Stimulated activated CD8-positive, alpha-beta memory T cell treated with anti-CD3 and anti-CD28 coated beads, Interleukin-7, amount 100 ng/mL, for 1 hour (primary cell): ENCODE results near the gene BCR.

Experiments used
- DNase-seq, 2 donors: peaks; one replicate each; pipeline ENCODE4 v3.0.0-alpha.2; 2020; ENCODE audit warnings: low read depth in 2 of 2

The BCR gene

GRCh38 chr22:23196165-23196564, 15.9 kb downstream of the BCR start:
- no peak for DNase-seq

DNA sequence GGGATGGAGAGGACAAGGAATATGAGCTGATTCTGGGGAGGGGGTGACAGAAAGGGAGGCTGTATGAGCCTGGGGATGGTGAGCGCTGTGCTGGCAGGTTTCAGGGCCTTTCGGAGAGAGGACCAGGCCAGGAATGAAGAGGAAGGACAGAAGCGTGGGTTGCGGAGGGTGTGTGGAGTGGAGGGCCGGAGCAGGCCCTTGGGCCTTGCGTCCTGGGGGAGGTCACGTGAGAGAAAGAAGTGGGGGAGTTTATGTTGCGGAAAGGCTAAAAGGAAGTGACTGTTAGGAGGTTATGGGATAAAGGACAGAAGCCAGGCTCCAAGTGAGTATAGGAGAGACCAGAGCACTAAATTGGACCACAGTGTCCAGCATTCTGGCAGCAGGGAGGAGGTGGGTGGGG, 17.5 kb downstream of the BCR start:
- no peak for DNase-seq

DNA sequence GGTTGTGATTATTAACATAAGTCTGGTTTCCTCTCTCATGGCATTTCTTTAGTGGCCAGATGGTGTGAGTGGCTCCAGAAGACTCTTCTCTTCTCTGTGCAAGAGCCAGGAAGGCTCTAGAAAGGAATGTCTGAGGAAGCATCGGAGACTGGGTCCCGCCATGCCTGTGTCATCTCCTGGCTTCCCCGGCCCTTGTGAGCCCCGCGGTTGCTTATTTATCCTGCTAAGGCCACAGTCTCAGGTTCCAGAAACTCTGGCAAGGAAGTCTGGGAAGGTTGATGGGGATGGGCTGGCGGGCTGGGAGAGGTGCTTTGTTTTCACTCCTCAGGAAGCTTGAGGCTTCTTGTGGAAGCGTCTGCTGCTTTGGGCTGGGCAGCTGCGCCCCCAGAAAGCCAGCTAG, 18.9 kb downstream of the BCR start:
- DNase-seq, result no peak

GRCh38 chr22:23200898-23201297, 20.6 kb downstream of the BCR start:
- no peak for DNase-seq

GRCh38 chr22:23202812-23203451, 22.6 kb downstream of the BCR start:
- no peak for DNase-seq

- no peak for DNase-seq
Observed at GRCh38 chr22:23203452-23204124, 23.3 kb downstream of the BCR start.

DNA sequence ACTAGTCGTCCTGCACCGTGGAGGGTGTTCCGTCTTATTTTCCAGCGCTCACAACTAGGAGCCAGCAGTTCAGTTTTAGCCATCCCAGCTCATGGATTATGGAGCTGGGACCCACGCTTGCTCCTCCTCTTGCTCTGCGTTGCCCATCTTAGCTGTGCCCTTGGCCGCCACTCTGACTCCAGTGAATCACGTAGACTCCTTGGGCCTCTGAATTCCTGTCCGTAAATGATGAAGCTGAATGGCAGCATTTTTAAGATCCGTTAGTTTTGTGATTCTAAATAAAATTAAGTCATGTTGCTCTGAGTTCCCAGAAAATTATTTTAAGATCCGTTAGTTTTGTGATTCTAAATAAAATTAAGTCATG, 23.8 kb downstream of the BCR start:
- no peak for DNase-seq

DNA sequence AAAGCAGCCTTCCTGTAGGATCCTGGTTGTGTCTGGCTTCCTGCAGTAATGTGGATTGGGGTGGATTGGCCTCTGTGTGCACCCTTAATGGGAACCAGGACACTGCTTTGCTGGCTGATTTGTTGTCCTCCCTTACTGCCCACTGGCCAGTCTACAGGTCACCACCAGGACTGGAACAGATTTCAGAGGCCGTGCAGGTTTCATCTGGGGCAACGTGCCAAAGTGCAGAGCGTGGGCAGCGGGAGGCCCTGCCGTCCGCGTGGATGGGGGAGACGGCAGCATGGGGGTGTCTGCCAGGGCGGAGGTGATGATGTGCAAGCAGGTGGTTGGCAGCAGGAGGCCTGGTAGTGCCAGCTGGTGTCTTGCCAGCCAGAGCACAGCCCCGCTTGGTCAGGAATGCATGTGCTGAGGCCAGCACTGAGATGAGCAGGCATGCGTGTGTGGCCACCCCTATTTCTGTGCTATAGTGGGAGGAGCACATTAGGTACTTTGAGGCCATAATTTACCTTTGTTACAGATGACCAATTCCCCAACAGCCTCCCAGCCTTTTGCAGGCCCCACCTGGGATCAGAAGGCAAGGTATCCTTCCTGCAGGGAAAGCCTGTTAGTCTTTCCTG, 24.3 kb downstream of the BCR start:
- DNase-seq, result no peak

DNA sequence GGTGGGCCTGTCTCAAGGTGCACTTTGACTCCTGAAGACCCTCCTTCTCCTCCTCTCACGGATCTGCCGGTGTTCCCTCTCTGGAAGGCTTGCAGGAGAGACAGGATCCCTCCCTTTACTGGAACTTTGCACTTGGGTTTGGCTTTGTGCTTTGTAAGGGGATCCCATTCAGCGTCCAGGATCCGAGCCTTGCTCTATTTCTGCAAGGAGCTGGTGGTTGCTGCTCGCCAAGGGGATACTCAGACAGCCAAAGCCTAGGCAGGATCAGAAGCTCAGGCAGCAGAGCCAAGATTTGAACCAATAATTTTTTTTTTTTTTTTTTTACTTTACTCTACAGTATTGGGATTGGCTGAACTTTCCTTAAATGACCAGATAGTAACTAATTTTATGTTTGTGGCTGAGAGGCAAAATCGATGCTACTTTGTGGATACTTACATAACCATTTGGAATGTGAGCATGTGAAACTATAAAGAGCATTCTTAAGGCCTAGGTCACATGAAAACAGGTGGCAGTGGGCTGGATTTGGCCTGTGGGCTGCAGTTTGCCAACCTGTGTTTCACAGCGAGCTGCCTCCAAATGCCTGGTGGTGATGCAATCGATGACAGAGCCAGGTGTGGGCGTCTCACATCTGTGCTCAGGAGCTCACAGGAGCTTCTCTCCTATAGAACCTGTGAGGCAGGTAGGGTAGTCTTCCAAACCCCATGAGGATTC, 25.2 kb downstream of the BCR start:
- no peak for DNase-seq

- no peak for DNase-seq
Observed at GRCh38 chr22:23206915-23207314, 26.6 kb downstream of the BCR start.

- DNase-seq, result no peak
Observed at GRCh38 chr22:23207729-23208393, 27.6 kb downstream of the BCR start.

GRCh38 chr22:23210428-23211170, 30.3 kb downstream of the BCR start:
- DNase-seq, result no peak

- no peak for DNase-seq
Observed at GRCh38 chr22:23211622-23212021, 31.3 kb downstream of the BCR start.

DNA sequence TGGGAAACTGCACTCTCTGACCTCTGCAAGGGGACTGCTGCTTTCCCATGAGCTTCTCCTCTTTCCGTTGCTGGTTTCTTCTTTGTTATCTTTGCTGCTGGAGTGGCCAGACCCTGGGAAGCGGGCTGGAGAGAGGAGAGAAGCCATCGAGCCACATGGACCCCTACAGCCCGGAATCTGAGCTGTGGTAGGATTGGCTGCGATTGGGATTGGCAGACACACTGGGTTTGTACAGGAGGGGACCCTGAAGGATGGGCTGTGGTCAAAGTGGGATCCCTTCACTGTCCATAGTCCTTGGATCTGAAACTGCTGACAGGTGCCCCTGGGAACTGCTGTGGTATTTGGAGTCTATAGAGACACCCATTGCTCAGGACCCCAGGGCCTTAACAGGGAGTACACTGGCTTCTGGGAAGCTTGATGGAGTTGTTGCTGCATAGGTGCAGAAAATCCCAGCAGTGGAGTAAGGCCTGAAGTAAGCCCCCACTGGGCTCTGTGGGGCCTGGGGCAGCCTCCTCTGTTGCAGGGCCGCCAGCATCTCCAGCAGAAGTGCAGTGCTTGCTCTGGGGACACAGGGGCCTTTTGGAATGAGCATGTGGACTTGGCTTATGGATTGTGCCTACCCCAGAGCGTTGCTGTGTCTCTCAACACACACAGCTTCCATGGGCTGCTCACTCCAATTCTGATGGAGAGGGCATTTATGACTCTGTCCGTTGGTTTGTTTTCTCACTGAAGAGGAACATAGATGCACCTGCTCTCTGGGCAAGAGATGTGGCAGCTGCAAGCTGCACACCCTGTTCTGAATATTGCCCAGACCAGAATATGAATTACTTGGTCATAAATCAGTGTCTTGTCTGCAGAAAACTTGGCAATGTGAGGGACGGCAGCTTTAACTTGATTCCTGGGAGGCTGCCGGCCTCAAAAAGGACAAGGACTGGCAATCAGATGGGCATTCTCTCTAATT, 32.0 kb downstream of the BCR start:
- no peak for DNase-seq

DNA sequence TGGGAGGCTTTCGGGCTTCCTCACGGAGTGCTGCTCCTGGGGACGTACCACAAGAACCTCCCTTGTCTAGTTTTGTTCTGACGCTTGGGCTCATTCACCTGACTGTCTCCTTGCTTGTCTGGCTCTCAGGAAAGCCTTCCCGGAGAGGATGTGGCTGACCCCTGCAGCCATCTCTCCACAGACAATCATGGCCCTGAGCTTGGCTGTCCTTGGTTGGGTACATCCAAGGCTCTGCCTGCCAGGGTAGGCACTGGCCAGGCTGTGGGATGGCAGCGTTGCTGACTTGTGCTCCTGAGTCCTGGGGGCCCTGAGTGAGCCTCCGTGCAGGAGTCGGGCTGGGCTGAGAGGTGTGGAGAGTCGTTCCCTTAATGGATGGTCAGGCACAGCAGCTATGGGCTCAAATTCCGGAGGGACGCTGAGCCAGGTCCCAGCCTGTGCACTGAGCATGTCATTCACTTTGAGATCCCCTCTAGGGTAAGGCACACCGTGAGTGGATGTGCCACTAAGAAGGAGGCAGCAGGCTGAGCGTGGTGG, 32.8 kb downstream of the BCR start:
- DNase-seq, result no peak

DNA sequence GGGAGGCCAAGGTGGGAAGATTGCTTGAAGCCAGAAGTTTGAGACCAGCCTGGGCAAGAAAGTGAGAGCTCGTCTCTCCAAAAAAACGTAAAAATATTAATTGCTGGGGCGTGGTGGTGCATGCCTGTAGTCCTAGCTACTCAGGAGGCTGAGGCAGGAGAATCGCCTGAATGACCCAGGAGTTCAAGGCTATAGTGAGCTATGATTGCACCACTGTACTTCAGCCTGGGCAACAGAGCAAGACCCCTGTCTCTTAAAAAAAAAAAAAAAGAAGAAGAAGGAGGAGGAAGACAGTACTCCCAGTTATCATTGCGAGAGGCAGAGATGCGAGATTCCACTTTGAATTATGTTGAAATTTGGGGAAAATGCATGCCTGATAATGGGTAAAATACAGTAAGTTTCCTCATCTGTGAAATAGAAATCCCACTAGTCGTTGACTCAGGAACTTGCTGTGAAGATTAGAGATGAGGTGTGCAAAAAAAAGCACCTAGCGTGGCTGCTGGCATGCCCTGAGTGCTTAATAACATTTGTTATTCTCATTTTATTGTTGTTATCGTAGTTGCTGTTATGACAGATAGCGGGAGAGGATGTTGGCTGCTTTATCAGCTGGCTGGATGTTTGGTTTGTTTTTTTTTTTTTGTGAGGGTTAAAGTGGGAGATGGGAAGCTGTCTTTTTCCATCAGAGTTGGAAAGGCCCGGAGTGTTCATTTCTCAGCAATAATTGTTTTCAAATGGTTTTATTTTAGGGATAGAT, 33.4 kb downstream of the BCR start:
- no peak for DNase-seq

- DNase-seq, result no peak
Observed at GRCh38 chr22:23214398-23214797, 34.1 kb downstream of the BCR start.

- no peak for DNase-seq
Observed at GRCh38 chr22:23215294-23216241, 35.3 kb downstream of the BCR start.
